Fibroblast of skin of left quadriceps (primary cell): Measurements from ENCODE around the gene DDX3X.

ENCODE experiments used
- DNase-seq, 2 experiments: peaks; one replicate each; pipeline ENCODE4 v3.0.0-alpha.2; 2013; ENCODE audit warnings: low read depth in 2 of 2

Gene DDX3X

DNA sequence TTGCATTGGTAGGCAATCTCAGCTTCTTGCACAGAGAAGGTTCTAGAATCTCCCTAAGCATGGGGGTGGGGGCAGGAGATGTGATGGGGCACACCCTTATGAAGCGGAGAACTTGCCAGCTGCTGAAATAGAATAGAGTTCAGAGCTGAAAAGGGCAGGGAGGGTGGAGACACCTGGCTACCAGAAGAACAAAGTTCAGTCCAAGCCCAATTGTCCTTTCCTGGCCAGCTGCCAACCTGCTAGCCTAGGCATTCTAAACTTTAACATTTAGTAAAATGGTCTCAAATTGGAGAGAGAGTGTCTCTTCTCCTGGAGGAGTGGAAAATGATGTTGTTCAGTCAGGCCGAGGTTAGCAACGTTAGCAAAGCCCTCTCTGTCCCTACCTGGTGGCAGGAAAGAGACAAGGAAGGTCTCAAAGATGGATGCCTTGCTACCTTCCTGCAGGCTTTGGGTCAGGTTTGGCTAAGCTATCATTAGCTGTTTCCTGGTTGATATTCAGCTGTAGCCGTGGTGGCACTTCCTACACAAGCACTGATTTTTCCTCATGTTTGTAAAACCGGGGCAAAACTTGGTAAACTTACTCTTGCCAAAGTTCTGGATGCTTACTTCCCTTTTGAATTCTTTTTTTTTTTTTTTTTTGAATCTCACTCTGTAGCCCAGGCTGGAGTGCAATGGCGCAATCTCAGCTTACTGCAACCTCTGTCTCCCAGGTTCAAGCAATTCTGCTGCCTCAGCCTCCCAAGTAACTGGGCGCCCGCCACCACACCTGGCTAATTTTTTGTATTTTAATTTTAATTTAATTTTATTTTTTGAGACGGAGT is 78.5 kb downstream of the DDX3X start:
- no peak for DNase-seq
